ENCODE data around the gene SLC45A2.
"Not testable (repeated sequence)": the region's sequence is repeated elsewhere in the genome, so short reads cannot be mapped to it uniquely, and the experiment has no call there.

SLC45A2 gene

DNA sequence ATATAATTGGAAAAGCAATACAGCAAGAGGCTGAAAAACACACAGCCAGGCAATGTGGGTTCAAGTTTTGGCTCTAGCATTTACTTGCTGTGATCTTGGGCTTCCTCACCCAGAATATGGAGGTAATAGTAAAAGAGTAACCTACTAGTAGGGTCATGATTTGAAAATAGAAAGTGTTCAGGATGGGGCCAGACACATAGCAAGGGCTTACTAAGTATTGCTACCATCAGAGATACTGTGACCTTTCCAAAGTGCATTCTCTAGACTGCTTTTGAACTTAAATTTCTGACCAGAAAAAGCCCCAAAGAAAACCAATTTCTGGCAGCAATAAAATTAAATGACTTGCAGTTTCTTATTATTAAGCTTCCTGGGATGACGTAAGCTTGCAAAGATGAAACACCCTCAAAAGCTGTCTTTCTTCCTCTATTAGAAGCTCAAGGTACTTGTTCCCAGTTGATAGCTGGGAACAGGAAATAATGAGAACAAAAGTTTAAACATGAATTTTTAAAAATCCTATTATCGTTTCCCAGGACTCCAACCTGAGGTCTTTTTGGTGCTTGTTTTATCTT is 20.3 kb downstream of the SLC45A2 start:
- DNase-seq = peak; percentile 6

DNA sequence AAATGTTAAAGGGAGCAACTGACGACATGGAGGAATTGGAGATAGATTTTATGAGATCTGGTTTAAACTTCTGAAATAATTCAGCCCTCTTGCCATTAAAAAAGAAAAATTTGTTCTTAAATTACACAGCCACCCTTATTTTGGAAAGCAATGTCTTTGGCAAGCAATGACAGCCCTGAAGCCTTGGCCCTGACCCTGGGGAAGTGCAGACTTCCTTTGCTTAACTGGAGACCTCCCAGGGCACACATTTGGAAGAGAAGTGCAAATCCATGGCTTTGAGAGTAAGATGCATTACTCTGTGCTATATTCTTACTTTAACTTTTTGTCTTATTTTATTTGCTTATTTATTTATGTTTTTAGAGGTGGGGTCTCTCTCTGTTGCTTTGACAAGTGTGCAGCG is 26.3 kb downstream of the SLC45A2 start:
- no peak for DNase-seq

DNA sequence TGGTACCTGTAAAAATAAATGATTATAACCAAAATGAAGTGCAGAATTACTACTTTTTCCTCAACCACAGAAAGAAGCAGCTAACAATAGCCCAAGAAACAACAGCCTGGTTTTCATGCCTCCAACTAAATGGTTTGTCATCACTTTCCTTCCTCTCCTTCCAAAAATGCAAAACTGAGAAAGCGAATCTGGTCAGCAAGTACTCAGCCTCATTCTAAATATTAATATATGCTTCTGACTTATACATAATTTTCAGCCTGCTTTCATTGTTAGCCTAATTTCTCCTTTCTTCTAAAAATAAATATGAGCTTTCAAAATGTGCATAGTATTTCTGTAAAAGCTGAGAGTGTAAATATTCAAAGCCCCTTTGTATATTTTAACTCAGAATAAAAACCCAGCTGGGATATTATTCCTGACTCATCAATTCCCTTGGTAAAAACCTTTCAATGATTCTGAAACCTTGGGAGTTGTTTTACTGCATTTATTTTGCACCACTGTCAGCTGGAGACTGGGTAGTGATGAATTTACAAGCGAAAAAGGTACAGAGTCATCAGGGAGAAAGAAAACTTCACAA is 26.8 kb downstream of the SLC45A2 start:
- DNase-seq = no peak

DNA sequence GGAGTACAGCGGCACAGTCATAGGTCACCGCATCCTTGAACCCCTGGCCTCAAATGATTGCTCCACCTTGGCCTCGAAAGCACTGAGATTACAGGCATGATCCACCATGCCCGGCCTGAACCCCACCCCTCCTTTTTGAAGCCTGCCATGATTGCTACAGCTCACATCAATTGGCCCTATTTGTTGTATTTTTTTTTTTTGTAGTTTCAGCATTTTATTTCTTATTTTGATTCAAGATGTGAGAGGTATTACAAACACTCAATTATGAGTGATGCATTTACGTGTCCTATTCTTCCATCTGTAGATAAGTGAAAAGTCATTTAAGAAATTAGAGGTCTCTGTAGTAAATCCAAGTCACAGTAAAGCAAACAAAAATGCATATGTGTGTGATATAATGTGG is 32.3 kb downstream of the SLC45A2 start:
- DNase-seq = not testable (repeated sequence)

DNA sequence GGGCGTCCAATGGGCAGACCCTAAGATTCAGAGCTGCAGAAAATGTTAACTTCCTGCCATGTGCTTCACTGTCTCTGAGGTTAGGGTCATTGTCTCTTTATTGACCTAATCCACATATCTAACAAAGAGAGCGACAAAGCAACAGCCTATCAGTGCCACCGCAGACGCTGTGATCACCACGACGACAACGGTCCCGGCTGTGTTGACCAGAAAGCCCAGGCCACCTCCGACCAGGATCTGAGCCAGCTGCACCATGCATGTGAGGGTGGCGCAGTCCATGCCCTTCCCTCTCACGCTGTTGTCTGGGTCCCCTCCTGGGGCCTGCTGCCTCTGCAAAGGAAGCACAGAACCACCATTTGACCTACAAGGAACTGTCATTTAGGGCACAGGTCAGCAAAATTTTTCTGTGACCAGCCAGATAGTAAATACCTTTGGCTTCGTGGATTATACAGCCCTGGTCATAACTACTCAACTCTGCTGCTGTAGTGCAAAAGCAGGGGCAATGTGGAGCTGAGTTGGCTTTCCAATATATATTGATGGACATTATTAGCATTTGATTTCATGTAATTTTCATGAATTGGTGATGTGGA is 39.9 kb downstream of the SLC45A2 start:
- no peak for DNase-seq

DNA sequence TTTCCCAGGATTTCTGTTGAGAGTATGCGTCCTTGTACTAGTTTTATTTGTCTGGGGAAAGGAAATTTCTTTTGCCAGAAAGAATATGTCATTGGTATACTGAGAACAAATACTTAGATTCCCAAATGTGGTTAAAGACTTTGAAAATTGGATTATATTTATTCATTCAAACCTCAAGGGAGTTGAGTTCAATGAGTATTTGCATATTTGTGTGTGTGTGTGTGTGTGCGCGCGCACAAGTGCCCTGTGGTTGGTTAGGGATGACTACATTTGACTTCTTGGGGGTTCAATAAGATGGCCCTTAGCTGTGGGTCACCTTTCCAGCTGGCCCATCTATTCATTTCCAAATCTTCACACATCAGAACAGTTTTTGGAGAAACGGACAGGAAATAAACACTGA is 43.4 kb downstream of the SLC45A2 start:
- DNase-seq = no peak

DNA sequence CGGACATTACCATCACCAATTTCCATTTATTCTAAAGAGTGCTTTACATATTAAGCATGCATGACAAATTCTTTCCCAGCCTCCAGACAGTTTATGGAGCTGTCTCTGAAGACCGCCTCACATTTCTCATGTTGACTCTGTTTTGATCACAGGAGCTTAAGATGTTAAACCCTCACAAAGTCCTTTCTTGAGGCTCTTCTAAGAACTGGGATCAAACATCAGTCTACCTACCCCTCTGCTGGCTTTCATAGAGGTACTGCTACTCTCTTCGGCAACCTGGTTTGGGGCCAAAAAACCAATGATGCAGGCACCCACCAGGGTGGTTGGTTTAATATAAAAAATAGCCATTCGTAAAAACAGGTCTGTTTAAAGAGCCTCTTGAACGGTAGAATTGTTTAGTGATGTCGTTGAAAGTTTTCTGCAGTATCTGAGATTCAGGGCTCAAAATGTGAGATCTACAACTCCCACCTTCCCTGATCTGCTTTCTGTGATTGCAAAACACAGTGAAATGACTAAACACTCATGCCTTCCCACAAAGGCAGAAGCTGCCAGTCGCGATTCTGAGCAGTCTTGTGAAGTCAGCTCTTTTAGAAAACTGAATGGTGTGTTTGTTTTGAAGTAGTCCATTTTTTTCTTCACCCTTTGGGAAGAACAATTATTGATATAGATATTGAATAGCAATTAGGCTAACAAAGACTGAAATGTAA is 44.8 kb downstream of the SLC45A2 start:
- no peak for DNase-seq

DNA sequence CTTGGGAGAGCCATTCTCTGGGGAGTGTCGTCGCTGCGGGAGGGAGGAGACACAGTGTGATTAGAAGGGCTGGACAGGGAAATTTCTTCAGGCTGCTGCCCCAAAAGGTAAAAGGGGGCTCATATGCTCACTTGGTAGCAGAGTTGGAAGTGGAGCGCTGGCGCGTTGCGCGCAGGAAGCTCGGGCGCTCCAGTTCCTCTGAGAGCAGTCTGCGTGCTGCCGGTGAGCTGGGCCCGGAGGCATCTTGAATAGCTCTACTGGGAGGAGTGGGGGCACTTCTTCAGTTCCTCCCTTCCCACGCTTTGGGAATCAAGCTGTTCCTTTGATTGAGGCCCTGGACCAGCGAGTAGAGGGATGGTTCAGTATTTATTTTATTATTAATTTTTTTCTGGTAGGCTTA is 45.6 kb downstream of the SLC45A2 start:
- no peak for DNase-seq

DNA sequence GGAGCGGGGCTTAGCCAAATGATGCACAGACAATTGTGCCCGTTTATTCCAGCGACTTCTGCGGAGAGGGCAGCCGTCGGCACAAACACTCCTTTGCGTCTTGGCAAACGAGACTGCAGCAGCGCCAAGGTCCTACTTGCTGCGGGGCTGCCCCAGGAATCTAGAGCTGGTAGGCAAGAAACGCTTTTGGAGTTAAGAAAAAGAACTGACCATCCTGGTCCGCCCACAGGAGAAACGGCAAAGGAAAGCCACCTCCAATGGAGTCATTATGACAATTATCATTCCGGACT is 46.0 kb downstream of the SLC45A2 start:
- no peak for DNase-seq

DNA sequence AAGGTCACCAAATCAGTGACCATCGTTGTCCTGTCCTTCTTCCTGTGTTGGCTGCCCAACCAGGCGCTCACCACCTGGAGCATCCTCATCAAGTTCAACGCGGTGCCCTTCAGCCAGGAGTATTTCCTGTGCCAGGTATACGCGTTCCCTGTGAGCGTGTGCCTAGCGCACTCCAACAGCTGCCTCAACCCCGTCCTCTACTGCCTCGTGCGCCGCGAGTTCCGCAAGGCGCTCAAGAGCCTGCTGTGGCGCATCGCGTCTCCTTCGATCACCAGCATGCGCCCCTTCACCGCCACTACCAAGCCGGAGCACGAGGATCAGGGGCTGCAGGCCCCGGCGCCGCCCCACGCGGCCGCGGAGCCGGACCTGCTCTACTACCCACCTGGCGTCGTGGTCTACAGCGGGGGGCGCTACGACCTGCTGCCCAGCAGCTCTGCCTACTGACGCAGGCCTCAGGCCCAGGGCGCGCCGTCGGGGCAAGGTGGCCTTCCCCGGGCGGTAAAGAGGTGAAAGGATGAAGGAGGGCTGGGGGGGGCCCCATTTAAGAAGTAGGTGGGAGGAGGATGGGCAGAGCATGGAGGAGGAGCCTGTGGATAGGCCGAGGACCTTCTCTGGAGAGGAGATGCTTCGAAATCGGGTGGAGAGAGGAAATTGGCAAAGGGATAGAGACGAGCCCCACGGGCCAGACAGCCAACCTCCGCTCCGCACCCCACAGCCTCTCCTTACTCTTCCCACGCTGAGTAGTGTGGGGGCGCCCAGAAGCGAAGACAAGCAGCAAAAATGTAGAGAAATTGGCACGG is 46.6 kb downstream of the SLC45A2 start:
- no peak for DNase-seq

DNA sequence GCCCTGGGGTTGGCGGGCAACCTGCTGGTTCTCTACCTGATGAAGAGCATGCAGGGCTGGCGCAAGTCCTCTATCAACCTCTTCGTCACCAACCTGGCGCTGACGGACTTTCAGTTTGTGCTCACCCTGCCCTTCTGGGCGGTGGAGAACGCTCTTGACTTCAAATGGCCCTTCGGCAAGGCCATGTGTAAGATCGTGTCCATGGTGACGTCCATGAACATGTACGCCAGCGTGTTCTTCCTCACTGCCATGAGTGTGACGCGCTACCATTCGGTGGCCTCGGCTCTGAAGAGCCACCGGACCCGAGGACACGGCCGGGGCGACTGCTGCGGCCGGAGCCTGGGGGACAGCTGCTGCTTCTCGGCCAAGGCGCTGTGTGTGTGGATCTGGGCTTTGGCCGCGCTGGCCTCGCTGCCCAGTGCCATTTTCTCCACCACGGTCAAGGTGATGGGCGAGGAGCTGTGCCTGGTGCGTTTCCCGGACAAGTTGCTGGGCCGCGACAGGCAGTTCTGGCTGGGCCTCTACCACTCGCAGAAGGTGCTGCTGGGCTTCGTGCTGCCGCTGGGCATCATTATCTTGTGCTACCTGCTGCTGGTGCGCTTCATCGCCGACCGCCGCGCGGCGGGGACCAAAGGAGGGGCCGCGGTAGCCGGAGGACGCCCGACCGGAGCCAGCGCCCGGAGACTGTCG is 47.3 kb downstream of the SLC45A2 start:
- no peak for DNase-seq

DNA sequence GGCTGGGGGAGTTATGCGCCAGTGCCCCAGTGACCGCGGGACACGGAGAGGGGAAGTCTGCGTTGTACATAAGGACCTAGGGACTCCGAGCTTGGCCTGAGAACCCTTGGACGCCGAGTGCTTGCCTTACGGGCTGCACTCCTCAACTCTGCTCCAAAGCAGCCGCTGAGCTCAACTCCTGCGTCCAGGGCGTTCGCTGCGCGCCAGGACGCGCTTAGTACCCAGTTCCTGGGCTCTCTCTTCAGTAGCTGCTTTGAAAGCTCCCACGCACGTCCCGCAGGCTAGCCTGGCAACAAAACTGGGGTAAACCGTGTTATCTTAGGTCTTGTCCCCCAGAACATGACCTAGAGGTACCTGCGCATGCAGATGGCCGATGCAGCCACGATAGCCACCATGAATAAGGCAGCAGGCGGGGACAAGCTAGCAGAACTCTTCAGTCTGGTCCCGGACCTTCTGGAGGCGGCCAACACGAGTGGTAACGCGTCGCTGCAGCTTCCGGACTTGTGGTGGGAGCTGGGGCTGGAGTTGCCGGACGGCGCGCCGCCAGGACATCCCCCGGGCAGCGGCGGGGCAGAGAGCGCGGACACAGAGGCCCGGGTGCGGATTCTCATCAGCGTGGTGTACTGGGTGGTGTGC is 48.0 kb downstream of the SLC45A2 start, which contains the start of gene RXFP3:
Gene RXFP3, plus strand, starts transcription at position 6 of the 636 bp plus-strand sequence. Its CDS starts 355 bp downstream, at position 361.
- DNase-seq = no peak

DNA sequence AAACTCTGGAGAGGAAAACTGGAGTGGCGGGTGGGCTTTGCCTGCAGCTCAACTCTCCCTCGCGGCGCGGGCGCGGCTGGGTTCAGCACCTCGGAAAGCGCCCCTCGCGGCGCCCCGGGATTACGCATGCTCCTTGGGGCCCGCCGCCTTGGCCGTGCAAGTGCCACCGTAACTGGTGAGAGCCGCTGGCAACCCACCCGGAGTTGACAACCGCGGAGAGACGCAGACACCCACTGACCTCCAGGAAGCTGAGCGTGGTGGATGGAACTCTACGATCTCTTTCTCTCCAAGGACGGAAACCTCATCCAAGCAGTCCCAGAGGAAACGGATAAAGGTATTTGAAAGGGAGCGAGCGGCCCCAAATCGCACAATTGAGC is 48.5 kb downstream of the SLC45A2 start:
- DNase-seq = peak; percentile 41

DNA sequence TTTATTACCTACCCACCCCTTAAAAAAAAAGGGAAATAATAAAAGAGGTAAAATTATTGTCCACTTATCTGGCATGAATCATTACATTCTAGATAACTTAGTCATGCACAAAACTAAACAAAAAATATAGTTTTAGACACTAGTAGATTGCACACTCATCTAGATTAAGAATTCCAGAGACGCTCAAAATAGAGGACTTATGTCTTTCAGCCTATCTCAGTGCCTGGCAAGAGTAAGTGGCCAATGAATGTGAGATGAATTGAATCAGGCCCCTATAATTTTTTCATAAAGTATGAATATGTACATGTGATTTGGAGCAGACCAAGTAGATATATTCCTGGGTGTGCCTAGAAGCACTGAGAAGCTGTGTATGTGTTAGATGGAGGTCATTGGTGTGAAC is 50.3 kb downstream of the SLC45A2 start:
- no peak for DNase-seq

DNA sequence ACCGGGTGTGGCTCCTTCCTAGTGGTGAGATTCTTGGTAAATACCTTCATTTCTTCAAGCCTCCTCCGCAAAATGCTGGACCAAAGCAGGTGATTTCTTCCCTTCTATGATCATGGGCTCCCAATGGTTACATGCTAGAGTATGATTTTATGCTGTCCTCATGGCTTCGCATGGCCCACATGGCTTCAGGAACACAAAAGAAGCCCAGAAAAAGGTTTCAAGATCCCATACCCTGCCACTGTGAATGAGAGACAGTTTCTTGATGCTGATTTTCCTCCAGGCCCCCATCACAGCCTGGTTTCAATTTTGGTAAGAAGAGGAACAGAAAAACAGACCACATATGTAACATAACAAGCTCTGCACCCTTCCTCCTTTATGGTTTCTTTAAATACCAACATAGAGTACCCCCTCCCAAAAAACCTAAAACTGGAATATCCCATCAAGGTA is 50.7 kb downstream of the SLC45A2 start:
- DNase-seq = no peak

DNA sequence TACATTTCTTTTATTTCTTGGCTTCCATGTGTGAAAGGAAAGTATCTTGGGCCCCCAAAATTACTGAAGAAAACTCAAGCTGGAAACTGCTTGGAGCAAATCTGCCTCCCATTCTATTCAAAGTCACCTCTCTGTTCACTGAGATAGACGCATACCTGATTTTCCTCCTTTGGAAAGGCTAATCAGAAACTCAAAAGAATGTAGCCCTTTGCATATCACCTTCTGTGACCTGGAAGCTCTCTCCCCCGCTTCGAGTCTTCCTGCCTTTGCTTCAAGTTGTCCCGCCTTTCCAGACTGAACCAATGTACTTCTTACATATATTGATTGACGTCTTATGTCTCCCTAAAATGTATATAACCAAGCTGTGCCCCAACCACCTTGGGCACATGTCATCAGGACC is 53.4 kb downstream of the SLC45A2 start:
- no peak for DNase-seq

DNA sequence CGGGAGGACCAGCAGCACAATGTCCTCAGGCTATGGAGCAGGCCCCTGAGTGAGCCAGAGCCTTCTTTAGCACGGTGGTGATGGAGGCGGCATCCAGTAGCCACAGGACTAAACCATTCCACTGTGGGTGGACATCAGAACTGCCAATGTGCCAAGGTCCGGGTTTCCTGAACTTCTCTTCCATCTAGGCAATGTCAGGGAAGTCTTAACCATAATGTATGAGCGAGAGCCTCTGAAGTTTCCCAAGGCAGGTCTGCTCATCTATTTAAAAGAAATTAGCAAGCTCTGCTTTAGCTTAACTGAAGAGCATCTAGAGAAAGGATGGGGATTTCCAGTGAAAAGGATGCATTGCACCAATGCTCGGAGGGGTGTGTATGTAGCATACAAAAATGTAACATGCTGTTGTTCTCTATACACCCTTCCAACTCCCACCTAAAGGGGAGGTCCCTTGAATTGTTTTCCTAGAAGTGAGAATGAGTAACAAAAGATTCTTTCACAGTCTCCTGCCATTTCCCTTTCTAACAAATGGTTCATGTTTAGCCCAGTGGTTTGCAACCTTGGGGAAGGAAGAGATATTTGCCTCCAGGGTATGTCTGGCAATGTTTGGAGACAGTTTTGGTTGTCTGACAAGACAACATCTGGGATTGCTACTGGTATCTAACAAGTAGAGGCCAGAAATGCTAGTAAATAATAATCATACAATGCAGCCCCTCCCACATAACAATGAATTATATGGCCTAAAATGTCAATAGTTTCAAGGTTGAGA is 54.4 kb downstream of the SLC45A2 start:
- no peak for DNase-seq

DNA sequence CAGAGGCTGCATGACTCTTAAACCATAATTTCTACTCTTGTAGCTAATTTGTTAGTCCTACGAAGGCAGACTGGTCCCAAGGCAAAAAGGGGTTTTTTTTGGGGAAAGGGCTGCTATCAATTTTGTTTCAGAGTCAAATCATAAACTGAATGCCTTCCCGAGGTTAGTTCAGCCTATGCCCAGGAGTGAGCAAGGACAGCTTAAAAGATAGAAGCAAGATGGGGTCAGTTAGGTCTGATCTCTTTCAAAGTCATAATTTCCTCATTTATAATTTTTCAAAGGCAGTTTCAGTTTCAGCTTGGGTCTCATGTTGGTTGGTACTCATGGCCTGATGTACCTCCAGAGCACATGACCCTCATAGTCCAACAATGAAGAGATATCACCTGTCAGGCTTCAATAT is 56.2 kb downstream of the SLC45A2 start:
- no peak for DNase-seq

DNA sequence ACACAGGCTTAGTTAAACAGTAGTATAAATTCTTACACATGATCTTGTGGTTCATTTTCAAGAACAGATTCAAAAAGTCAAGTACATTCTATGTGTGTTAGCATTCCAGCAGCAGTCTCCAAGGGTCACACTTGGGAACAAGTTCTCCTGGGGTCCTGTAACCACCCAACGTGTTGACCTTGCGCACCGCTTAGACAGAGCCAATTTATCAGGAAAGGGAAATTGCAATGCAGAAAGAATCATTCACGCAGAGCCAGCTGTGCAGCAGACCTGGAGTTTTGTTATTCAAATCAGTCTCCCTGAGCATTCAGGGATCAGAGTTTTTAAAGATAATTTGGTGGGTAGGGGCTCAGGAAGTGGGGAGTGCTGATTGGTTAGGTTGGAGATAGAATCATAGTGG is 56.8 kb downstream of the SLC45A2 start:
- no peak for DNase-seq

DNA sequence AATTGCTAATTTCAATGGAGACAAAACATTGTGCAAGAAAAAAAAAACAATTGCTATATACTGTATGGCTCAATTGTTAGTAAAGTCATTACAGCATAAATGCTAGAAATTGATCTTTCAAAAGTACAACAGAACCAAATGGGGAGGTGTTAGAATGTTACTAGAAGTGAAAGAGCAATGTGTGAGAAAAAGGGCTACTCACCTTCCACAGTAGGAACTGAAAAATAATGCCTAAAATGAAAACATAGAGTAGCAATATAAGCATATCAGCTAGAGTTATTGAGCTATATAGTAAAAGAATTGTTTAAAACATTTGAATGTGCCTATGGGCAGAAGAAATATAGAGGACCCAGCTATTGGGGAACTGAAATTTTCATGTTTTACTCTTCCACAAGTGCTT is 59.2 kb downstream of the SLC45A2 start:
- no peak for DNase-seq

DNA sequence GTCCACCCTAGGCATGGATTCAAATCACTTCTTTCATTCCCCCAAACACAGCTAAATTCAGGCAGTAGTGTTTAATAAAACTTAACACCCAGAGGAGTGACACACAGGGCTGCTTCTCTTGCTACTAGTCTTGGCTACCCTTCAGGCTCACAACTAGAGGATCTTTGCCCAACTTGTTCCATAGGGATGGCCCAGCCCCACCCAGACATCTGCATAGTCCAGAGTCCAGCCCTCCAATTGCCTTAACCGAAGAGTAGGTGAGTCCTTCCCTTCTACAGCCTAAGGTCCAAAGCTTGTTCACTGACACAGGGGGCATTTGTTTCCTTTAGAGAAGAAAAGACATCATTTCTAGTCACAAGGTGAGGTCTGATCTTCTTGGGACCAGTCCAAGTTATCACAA is 63.5 kb downstream of the SLC45A2 start:
- DNase-seq = no peak

DNA sequence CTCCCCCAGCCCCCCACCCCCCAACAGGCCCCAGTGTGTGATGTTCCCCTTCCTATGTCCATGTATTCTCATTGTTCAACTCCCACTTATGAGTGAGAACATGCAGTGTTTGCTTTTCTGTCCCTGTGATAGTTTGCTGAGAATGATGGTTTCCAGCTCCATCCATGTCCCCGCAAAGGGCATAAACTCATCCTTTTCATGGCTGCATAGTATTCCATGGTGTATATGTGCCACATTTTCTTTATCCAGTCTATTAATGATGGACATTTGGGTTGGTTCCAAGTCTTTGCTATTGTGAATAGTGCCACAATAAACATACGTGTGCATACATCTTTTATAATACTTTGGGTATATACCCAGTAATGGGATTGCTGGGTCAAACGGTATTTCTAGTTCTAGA is 69.6 kb downstream of the SLC45A2 start:
- not testable (repeated sequence) for DNase-seq
